Upper lobe of left lung (tissue), 6 donors: ENCODE measurements around the gene PPP2R2B. TPM values are rescaled to one million over a fixed set of nuclear protein-coding genes. Genes with fewer than 3 reads are reported as not detected.

Experiments used
- ATAC-seq, 2 donors: fragments of 200-7000 bp; cut with Tn5 transposase; one replicate each; pipeline ENCODE4 v1.9.1; 2022; ENCODE audit warnings: mild to moderate bottlenecking in 2 of 2, moderate library complexity in 2 of 2; ENCODE audit not compliant: low FRiP score in 2 of 2
- DNase-seq, 2 donors: peaks; one replicate each; pipeline ENCODE4 v3.0.0-alpha.2; 2019 to 2020
- H3K27ac ChIP-seq, 4 donors: fragments of 200-600 bp; sonication (generic); one replicate each; pipeline ENCODE4 v1.5.1; 2016 to 2019
- H3K27me3 ChIP-seq, 4 donors: fragments of 200-600 bp; sonication (generic); one replicate each; pipeline ENCODE4 v1.5.1; 2017 to 2019
- H3K36me3 ChIP-seq, 4 donors: fragments of 200-600 bp; sonication (generic); one replicate each; pipeline ENCODE4 v1.5.1; 2016 to 2019
- H3K4me1 ChIP-seq, 4 donors: fragments of 200-600 bp; sonication (generic); one replicate each; pipeline ENCODE4 v1.5.1; 2018 to 2019
- H3K4me3 ChIP-seq, 4 donors: fragments of 200-600 bp; sonication (generic); one replicate each; pipeline ENCODE4 v1.5.1; 2017 to 2019; ENCODE audit warnings: mild to moderate bottlenecking in 2 of 4, moderate library complexity in 1 of 4
- H3K9me3 ChIP-seq, 4 donors: fragments of 200-600 bp; sonication (generic); one replicate each; pipeline ENCODE4 v1.5.1; 2018 to 2019
- CTCF ChIP-seq, 6 experiments: fragments of 450-650 bp in 4 of 6; fragments of 200-600 bp in 2 of 6; sonication (generic) in 2 of 6; IDR thresholded peaks; one replicate each; pipeline ENCODE4 v1.5.1; 2016 to 2019; ENCODE audit warnings: antibody characterized with exemption in 6 of 6
- EP300 ChIP-seq, 4 donors: sonication (generic); formaldehyde crosslinking; IDR thresholded peaks; one replicate each; pipeline ENCODE4 v1.5.1; 2017; ENCODE audit warnings: antibody characterized with exemption in 4 of 4, control low read depth in 2 of 4
- POLR2A ChIP-seq, 4 donors: fragments of 450-650 bp; IDR thresholded peaks; one replicate each; pipeline ENCODE4 v1.5.1; 2016 to 2017; ENCODE audit warnings: antibody characterized with exemption in 4 of 4, mild to moderate bottlenecking in 2 of 4
- POLR2AphosphoS5 ChIP-seq, 2 donors: sonication (generic); formaldehyde crosslinking; IDR thresholded peaks; one replicate each; pipeline ENCODE4 v1.5.1; 2017; ENCODE audit warnings: antibody characterized with exemption in 2 of 2
- WGBS, 2 donors: methylation state at CpG; one replicate each; pipeline ENCODE4 v1.1.5; 2017 to 2018; 5-methylcytosine and 5-hydroxymethylcytosine counted together
- total RNA-seq, 6 donors: library from RNA; depleted of rRNA in 4 of 6; stranded (reverse); fragments of >200 nt in 4 of 6; gene quantifications; one replicate each; pipeline versions ENCODE4 v1.1.0 to v1.2.1, GENCODE V29; 2016 to 2021
- donor health status: DM: no; HTN: no; CAD: no; lungs with moderate emphysema.
- donor health status: DM: no; HTN: yes; CAD: no; lungs with severe emphysema.

Gene PPP2R2B
- total RNA-seq, 6 donors from 2014 or later, result 0.49 to 7.4 (median 1.3) TPM

GRCh38 chr5:146592352-146592751 lies 286.2 kb downstream of the PPP2R2B start:
- Histone ChIP-seq H3K27me3 (no peaks in the 10 kb centered on the region), H3K4me1 (no peaks in the 10 kb centered on the region), H3K9me3 (no peaks in the 10 kb centered on the region), H3K4me3 (no peak overlapping the region), H3K27ac (no peak overlapping the region), H3K36me3 (no peaks in the 10 kb centered on the region)
- WGBS, 2 donors, result 70 to 75% methylated on average over 2 of the region's 2 CpGs
- ATAC-seq (no peak), DNase-seq (no peak)
- TF ChIP-seq POLR2A (IDR thresholded peaks at IDR 0.05) (no peak), POLR2AphosphoS5 (IDR thresholded peaks at IDR 0.05) (no peak), EP300 (IDR thresholded peaks at IDR 0.05) (no peak), CTCF (IDR thresholded peaks at IDR 0.05) (no peak)

- no peak for ATAC-seq
- no peaks in the 10 kb centered on the region for H3K27me3 ChIP-seq
- H3K36me3 ChIP-seq, result no peaks in the 10 kb centered on the region
- TF ChIP-seq POLR2AphosphoS5 (IDR thresholded peaks at IDR 0.05) (no peak), CTCF (IDR thresholded peaks at IDR 0.05) (no peak), EP300 (IDR thresholded peaks at IDR 0.05) (no peak), POLR2A (IDR thresholded peaks at IDR 0.05) (no peak)
- no peak overlapping the region for H3K27ac ChIP-seq
- no peaks in the 10 kb centered on the region for H3K9me3 ChIP-seq
- H3K4me1 ChIP-seq, result no peaks in the 10 kb centered on the region
- WGBS, 2 donors, result 80% methylated on average over 3 of the region's 3 CpGs
- H3K4me3 ChIP-seq, result no peak overlapping the region
- DNase-seq, result no peak
These were observed 289.6 kb downstream of the PPP2R2B start for GRCh38 chr5:146589028-146589345.

- ATAC-seq (no peak), DNase-seq (no peak)
- Histone ChIP-seq H3K4me3 (no peak overlapping the region), H3K27me3 (no peaks in the 10 kb centered on the region), H3K9me3 (no peaks in the 10 kb centered on the region), H3K36me3 (no peaks in the 10 kb centered on the region), H3K27ac (no peak overlapping the region), H3K4me1 (no peaks in the 10 kb centered on the region)
- TF ChIP-seq POLR2A (IDR thresholded peaks at IDR 0.05), result no peak
- no peak for TF ChIP-seq EP300 (IDR thresholded peaks at IDR 0.05)
- no peak for TF ChIP-seq CTCF (IDR thresholded peaks at IDR 0.05)
- no peak for TF ChIP-seq POLR2AphosphoS5 (IDR thresholded peaks at IDR 0.05)
- 59 to 77% methylated on average over 2 of the region's 2 CpGs for WGBS, 2 donors
These were observed 290.1 kb downstream of the PPP2R2B start for GRCh38 chr5:146588331-146589027.

- H3K36me3 ChIP-seq, result no peaks in the 10 kb centered on the region
- WGBS, 2 donors, result 70 to 71% methylated on average over 5 of the region's 5 CpGs
- DNase-seq (no peak), ATAC-seq (no peak)
- no peaks in the 10 kb centered on the region for H3K9me3 ChIP-seq
- no peaks in the 10 kb centered on the region for H3K27me3 ChIP-seq
- no peak overlapping the region for H3K27ac ChIP-seq
- no peak overlapping the region for H3K4me3 ChIP-seq
- H3K4me1 ChIP-seq, result no peaks in the 10 kb centered on the region
- no peak for TF ChIP-seq POLR2AphosphoS5 (IDR thresholded peaks at IDR 0.05)
- no peak for TF ChIP-seq EP300 (IDR thresholded peaks at IDR 0.05)
- TF ChIP-seq CTCF (IDR thresholded peaks at IDR 0.05), result no peak
- no peak for TF ChIP-seq POLR2A (IDR thresholded peaks at IDR 0.05)
These were observed 291.8 kb downstream of the PPP2R2B start for GRCh38 chr5:146586752-146587151.

- no peaks in the 10 kb centered on the region for H3K36me3 ChIP-seq
- WGBS, 2 donors, result 78 to 89% methylated on average over 2 of the region's 2 CpGs
- TF ChIP-seq CTCF (IDR thresholded peaks at IDR 0.05) (no peak), POLR2AphosphoS5 (IDR thresholded peaks at IDR 0.05) (no peak), EP300 (IDR thresholded peaks at IDR 0.05) (no peak), POLR2A (IDR thresholded peaks at IDR 0.05) (no peak)
- DNase-seq (no peak), ATAC-seq (no peak)
- no peaks in the 10 kb centered on the region for H3K9me3 ChIP-seq
- no peaks in the 10 kb centered on the region for H3K27me3 ChIP-seq
- no peak overlapping the region for H3K4me3 ChIP-seq
- H3K27ac ChIP-seq, result no peak overlapping the region
- H3K4me1 ChIP-seq, result no peaks in the 10 kb centered on the region
These were observed 293.8 kb downstream of the PPP2R2B start for GRCh38 chr5:146584750-146585149.
